Right lobe of liver (tissue), 6 donors: ENCODE measurements around the gene SEPTIN2. TPM values are rescaled to one million over a fixed set of nuclear protein-coding genes. Genes with fewer than 3 reads are reported as not detected.
A peak's percentile ranks its signal among the peaks of the same experiment; 100 is the strongest.

Source experiments
- ATAC-seq, 4 donors: fragments of 200-7000 bp; cut with Tn5 transposase; one replicate each; pipeline ENCODE4 v1.9.1; 2020; ENCODE audit warnings: mild to moderate bottlenecking in 4 of 4, moderate library complexity in 4 of 4
- DNase-seq, 3 donors: peaks; one replicate each; pipeline ENCODE4 v3.0.0-alpha.2; 2020
- H3K27ac ChIP-seq, 3 donors: fragments of 200-600 bp; one replicate each; pipeline ENCODE4 v1.8.0; 2022
- H3K27me3 ChIP-seq, 2 donors: fragments of 200-600 bp; one replicate each; pipeline ENCODE4 v1.8.0; 2022
- H3K36me3 ChIP-seq, 4 donors: fragments of 200-600 bp; sonication (generic) in 1 of 4; one replicate each; pipeline versions ENCODE4 v1.5.1 to v1.8.0; 2017 to 2022; ENCODE audit warnings: control low read depth in 1 of 4
- H3K4me1 ChIP-seq, 4 donors: fragments of 200-600 bp; sonication (generic) in 1 of 4; one replicate each; pipeline versions ENCODE4 v1.5.1 to v1.8.0; 2017 to 2022; ENCODE audit warnings: control low read depth in 1 of 4
- H3K4me3 ChIP-seq, 3 donors: fragments of 200-600 bp; one replicate each; pipeline ENCODE4 v1.8.0; 2022
- H3K9me3 ChIP-seq, 4 donors: fragments of 200-600 bp; sonication (generic) in 1 of 4; one replicate each; pipeline versions ENCODE4 v1.5.1 to v1.8.0; 2017 to 2022; ENCODE audit warnings: control low read depth in 1 of 4
- CTCF ChIP-seq, 4 donors: fragments of 200-600 bp in 3 of 4; fragments of 450-650 bp in 1 of 4; IDR thresholded peaks; one replicate each; pipeline versions ENCODE4 v1.5.1 to v1.8.0; 2016 to 2022; ENCODE audit warnings: antibody characterized with exemption in 4 of 4, mild to moderate bottlenecking in 2 of 4
- POLR2A ChIP-seq: fragments of 450-650 bp; IDR thresholded peaks from one replicate; pipeline ENCODE4 v1.6.1; 2017; ENCODE audit warnings: antibody characterized with exemption, mild to moderate bottlenecking
- WGBS: methylation state at CpG from one replicate; pipeline ENCODE4 v1.1.6; 2018; ENCODE audit warnings: low coverage, low lambda C conversion rate; ENCODE audit not compliant: insufficient coverage; ENCODE audit errors: missing lambda C conversion rate; 5-methylcytosine and 5-hydroxymethylcytosine counted together
- intact Hi-C, 2 donors: fragments of 100-400 bp; cut with DNase I; formaldehyde crosslinking; loops; one replicate each; pipeline versions ENCODE4 v1.11.2 to v1.14.1; 2022
- total RNA-seq, 6 experiments: library from RNA; depleted of rRNA in 2 of 6; stranded (reverse); fragments of >200 nt in 2 of 6; fragmentation: NEBNext Ultra II Directional in 3 of 6; extraction: Animal tissue kit (Norgen Biotek cat#: 25700) in 3 of 6; gene quantifications; one replicate each; pipeline versions ENCODE4 v1.1.0 to v1.2.4, GENCODE V29; 2016 to 2023
- donor health status: DM: no; HTN: yes; CAD: no.
- donor health status: DM: no; HTN: no; CAD: no.
- donor health status: DM: no; HTN: no; CAD: no.
- donor health status: DM: no; HTN: yes; CAD: no.
- donor health status: DM: no; HTN: yes; CAD: no.

Gene SEPTIN2
- total RNA-seq, 6 experiments from 2014 or later = 66.6 to 97.9 (median 86.2) TPM

DNA sequence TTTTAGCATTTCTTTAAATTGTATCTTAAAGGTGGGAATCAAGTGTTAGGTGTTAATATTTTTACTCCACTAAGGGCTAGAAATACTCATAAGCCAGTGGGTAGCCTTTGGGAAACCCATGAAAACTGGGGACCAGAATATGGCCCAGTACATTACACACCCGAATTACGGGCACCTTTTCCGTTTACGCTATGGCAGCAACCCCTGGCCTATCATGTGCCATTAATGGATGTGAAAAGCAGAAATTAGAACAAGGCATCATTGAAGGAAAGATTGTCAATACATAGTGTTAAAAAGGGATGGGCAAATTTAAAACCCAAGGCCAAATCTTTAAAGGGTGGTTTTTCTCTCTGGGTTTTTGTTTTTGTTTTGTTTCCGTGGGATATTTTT, 41.1 kb downstream of the SEPTIN2 start:
- 12% methylated on average over 5 of the region's 5 CpGs for WGBS
- no peak for DNase-seq
- Histone ChIP-seq H3K4me3 (peak overlapping the region; percentile 69 to 85 (median 80)), H3K9me3 (no peaks in the 10 kb centered on the region), H3K27me3 (no peaks in the 10 kb centered on the region), H3K27ac (peak overlapping the region; percentile 58 to 80 (median 72)), H3K4me1 (peaks cover 0 to 57% (median 26%) of the 10 kb centered on the region in 4 donors), H3K36me3 (peaks cover 0 to 20% (median 10%) of the 10 kb centered on the region in 4 donors)
- intact Hi-C loops = no loop called here
- TF ChIP-seq POLR2A (no peak), CTCF (IDR thresholded peaks at IDR 0.05) (no peak)
- ATAC-seq = no peak

DNA sequence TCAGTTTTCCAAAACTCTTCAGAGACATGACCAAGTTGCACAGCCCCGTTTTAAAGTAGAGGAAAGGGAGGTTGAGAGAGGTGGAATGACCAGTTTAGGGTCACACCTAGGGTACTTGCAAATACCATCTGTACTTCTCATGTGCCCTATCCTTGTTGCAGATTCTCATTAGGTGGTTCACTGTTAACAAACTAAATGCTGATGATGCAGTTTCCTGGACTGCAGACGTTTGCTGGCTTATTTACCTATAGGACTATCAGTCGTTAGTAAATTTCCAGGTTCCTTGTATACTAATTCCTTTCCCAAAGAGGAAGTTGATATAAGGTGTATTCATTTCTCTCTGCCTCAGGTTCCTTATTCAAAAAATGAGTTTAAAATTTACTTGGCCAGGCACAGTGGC, 41.8 kb downstream of the SEPTIN2 start:
- Histone ChIP-seq H3K36me3 (peaks cover 0 to 14% (median 7%) of the 10 kb centered on the region in 4 donors), H3K27me3 (no peaks in the 10 kb centered on the region), H3K4me3 (peak overlapping the region; percentile 69 to 85 (median 80)), H3K9me3 (no peaks in the 10 kb centered on the region), H3K27ac (peak overlapping the region; percentile 58 to 80 (median 72)), H3K4me1 (peaks cover 0 to 51% (median 22%) of the 10 kb centered on the region in 4 donors)
- DNase-seq (no peak), ATAC-seq (no peak)
- 12% methylated on average over 3 of the region's 3 CpGs for WGBS
- intact Hi-C loops = no loop called here
- TF ChIP-seq CTCF (IDR thresholded peaks at IDR 0.05) = no peak
- TF ChIP-seq POLR2A = no peak

- H3K4me1 ChIP-seq = peaks cover 0 to 52% (median 22%) of the 10 kb centered on the region in 4 donors
- DNase-seq (no peak), ATAC-seq (peak in 3 of 4 donors; percentile 6 to 20 (median 7))
- H3K4me3 ChIP-seq = peak overlapping the region in 2 of 3 donors; percentile 80 to 85
- 20% methylated on average over 5 of the region's 5 CpGs for WGBS
- intact Hi-C loops = no loop called here
- peaks cover 0 to 6% (median 1%) of the 10 kb centered on the region in 4 donors for H3K36me3 ChIP-seq
- H3K27me3 ChIP-seq = no peaks in the 10 kb centered on the region
- no peaks in the 10 kb centered on the region for H3K9me3 ChIP-seq
- H3K27ac ChIP-seq = peak overlapping the region; percentile 58 to 80 (median 72)
- TF ChIP-seq CTCF (IDR thresholded peaks at IDR 0.05) (no peak), POLR2A (no peak)
These were observed 42.7 kb downstream of the SEPTIN2 start for GRCh38 chr2:241358470-241358869.

DNA sequence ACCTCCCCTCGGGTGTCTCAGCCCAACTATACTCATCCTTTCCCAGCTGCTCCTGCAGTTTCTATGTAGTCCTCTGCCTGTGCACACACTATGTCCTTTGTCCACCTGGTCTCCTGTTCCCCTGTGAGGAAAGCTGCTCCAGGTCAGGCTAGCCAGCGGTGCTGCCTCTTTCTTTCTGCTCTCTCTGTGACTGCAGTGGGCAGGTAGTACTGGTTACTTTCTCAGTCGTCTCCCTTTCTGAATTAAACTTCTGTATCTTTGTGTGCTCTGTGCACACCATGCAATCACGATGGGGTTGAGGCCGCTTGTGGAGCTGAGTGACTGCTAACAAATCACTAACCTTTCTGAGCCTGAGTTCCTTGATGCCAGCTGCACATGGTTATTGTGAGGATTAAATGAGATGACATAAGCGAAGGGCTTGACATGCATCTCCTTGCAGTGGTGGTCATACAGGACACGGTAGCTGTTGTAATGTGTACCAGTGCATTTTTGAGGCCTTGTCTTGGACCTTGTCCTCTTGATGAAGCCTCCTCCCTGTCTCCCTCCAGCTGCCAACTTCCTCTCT, 43.8 kb downstream of the SEPTIN2 start:
- H3K27me3 ChIP-seq = no peaks in the 10 kb centered on the region
- no peak overlapping the region for H3K4me3 ChIP-seq
- intact Hi-C loops = no loop called here
- H3K27ac ChIP-seq = peak overlapping the region in 1 of 3 donors; percentile 72
- peaks cover 0 to 52% (median 24%) of the 10 kb centered on the region in 4 donors for H3K4me1 ChIP-seq
- DNase-seq = no peak
- no peaks in the 10 kb centered on the region for H3K36me3 ChIP-seq
- no peaks in the 10 kb centered on the region for H3K9me3 ChIP-seq
- 47% methylated on average over 4 of the region's 7 CpGs for WGBS
- peak in 3 of 4 donors; percentile 5 to 18 (median 12) for ATAC-seq
- peak in 1 of 4 donors; percentile 17 for TF ChIP-seq CTCF (IDR thresholded peaks at IDR 0.05)
- no peak for TF ChIP-seq POLR2A
